Tibial nerve (tissue), 4 donors: Measurements from ENCODE around the gene ADAP1. TPM values are rescaled to one million over a fixed set of nuclear protein-coding genes. Genes with fewer than 3 reads are reported as not detected.

ENCODE experiments used
- DNase-seq, 2 donors: peaks; one replicate each; pipeline ENCODE4 v3.0.0-alpha.2; 2019; ENCODE audit warnings: low spot score in 2 of 2
- H3K27ac ChIP-seq, 4 donors: fragments of 200-600 bp; sonication (generic) in 3 of 4; one replicate each; pipeline ENCODE4 v1.5.1; 2017 to 2019; ENCODE audit warnings: mild to moderate bottlenecking in 1 of 4
- H3K27me3 ChIP-seq, 2 donors: fragments of 200-600 bp; sonication (generic) in 1 of 2; one replicate each; pipeline versions ENCODE4 v1.5.1 to v1.6.0; 2017 to 2019
- H3K36me3 ChIP-seq, 3 donors: fragments of 200-600 bp; sonication (generic); one replicate each; pipeline ENCODE4 v1.5.1; 2018 to 2019
- H3K4me1 ChIP-seq, 4 donors: fragments of 200-600 bp; sonication (generic) in 3 of 4; one replicate each; pipeline ENCODE4 v1.5.1; 2017 to 2019
- H3K4me3 ChIP-seq, 4 donors: fragments of 200-600 bp; sonication (generic) in 3 of 4; one replicate each; pipeline ENCODE4 v1.5.1; 2017 to 2019; ENCODE audit warnings: mild to moderate bottlenecking in 1 of 4, moderate library complexity in 1 of 4
- H3K9me3 ChIP-seq, 4 donors: fragments of 200-600 bp; sonication (generic) in 3 of 4; one replicate each; pipeline ENCODE4 v1.5.1; 2017 to 2019
- CTCF ChIP-seq, 5 experiments: fragments of 200-600 bp in 3 of 5; fragments of 450-650 bp in 2 of 5; sonication (generic) in 3 of 5; IDR thresholded peaks; one replicate each; pipeline ENCODE4 v1.5.1; 2016 to 2019; ENCODE audit warnings: antibody characterized with exemption in 5 of 5, mild to moderate bottlenecking in 3 of 5, moderate library complexity in 2 of 5
- EP300 ChIP-seq, 2 donors: sonication (generic); formaldehyde crosslinking; IDR thresholded peaks; one replicate each; pipeline ENCODE4 v1.6.1; 2017; ENCODE audit warnings: antibody characterized with exemption in 2 of 2, mild to moderate bottlenecking in 1 of 2
- POLR2A ChIP-seq, 2 donors: fragments of 450-650 bp; IDR thresholded peaks; one replicate each; pipeline ENCODE4 v1.6.1; 2017; ENCODE audit warnings: antibody characterized with exemption in 2 of 2, mild to moderate bottlenecking in 2 of 2, moderate library complexity in 2 of 2
- WGBS, 2 donors: methylation state at CpG; one replicate each; pipeline ENCODE4 v1.1.5; 2018; 5-methylcytosine and 5-hydroxymethylcytosine counted together
- total RNA-seq, 4 donors: library from RNA; depleted of rRNA; stranded (reverse); fragments of >200 nt; gene quantifications; one replicate each; pipeline ENCODE4 v1.1.0, GENCODE V29; 2016

The ADAP1 gene
- total RNA-seq, 4 donors from 2014 or later, result 29.3 to 53.0 (median 39.6) TPM

GRCh38 chr7:898460-898854 lies 56.0 kb downstream of the ADAP1 start:
- Histone ChIP-seq H3K4me1 (peaks cover 0 to 43% (median 10%) of the 10 kb centered on the region in 4 donors), H3K9me3 (no peaks in the 10 kb centered on the region), H3K27ac (no peak overlapping the region), H3K36me3 (peaks cover 2 to 66% (median 22%) of the 10 kb centered on the region in 3 donors), H3K27me3 (peaks cover 0 to under 1% of the 10 kb centered on the region in 2 donors), H3K4me3 (no peak overlapping the region)
- DNase-seq, result no peak
- 80 to 82% methylated on average over 1 to 18 of the region's 18 CpGs for WGBS, 2 donors
- TF ChIP-seq CTCF (IDR thresholded peaks at IDR 0.05) (no peak), EP300 (IDR thresholded peaks at IDR 0.05) (no peak), POLR2A (IDR thresholded peaks at IDR 0.05) (no peak)

- Histone ChIP-seq H3K36me3 (peaks cover 2 to 72% (median 22%) of the 10 kb centered on the region in 3 donors), H3K27me3 (no peaks in the 10 kb centered on the region), H3K4me1 (peaks cover 0 to 43% (median 10%) of the 10 kb centered on the region in 4 donors), H3K9me3 (no peaks in the 10 kb centered on the region), H3K27ac (no peak overlapping the region), H3K4me3 (no peak overlapping the region)
- 64 to 72% methylated on average over 13 to 22 of the region's 27 CpGs for WGBS, 2 donors
- DNase-seq, result no peak
- no peak for TF ChIP-seq EP300 (IDR thresholded peaks at IDR 0.05)
- TF ChIP-seq POLR2A (IDR thresholded peaks at IDR 0.05), result no peak
- no peak for TF ChIP-seq CTCF (IDR thresholded peaks at IDR 0.05)
Measured at GRCh38 chr7:897771-898376, 56.6 kb downstream of the ADAP1 start.

DNA sequence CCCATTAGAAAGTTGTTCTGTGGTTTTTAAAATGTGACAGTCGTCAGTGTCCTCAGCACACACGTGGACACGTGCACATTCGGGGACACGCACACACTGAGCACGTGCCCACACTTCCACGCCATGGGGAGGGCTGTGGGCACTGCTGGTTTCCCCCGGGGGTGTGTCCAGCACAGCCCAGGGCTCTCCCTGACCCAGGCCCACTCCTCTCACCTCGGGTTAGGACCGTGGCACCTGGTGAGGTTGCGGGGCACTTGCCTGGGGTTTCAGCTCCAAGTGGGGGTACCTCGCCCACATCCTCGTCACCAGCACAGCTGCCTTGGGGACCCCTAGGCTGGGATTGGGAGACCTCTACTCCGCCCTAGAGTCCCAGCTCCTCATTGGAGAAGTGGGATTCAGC lies 57.4 kb downstream of the ADAP1 start:
- no peak for DNase-seq
- Histone ChIP-seq H3K4me1 (peaks cover 0 to 43% (median 10%) of the 10 kb centered on the region in 4 donors), H3K27me3 (no peaks in the 10 kb centered on the region), H3K36me3 (peaks cover 5 to 80% (median 22%) of the 10 kb centered on the region in 3 donors), H3K9me3 (no peaks in the 10 kb centered on the region), H3K27ac (no peak overlapping the region), H3K4me3 (no peak overlapping the region)
- WGBS, 2 donors, result 90 to 94% methylated on average over 10 to 14 of the region's 14 CpGs
- no peak for TF ChIP-seq EP300 (IDR thresholded peaks at IDR 0.05)
- TF ChIP-seq POLR2A (IDR thresholded peaks at IDR 0.05), result no peak
- TF ChIP-seq CTCF (IDR thresholded peaks at IDR 0.05), result no peak

DNA sequence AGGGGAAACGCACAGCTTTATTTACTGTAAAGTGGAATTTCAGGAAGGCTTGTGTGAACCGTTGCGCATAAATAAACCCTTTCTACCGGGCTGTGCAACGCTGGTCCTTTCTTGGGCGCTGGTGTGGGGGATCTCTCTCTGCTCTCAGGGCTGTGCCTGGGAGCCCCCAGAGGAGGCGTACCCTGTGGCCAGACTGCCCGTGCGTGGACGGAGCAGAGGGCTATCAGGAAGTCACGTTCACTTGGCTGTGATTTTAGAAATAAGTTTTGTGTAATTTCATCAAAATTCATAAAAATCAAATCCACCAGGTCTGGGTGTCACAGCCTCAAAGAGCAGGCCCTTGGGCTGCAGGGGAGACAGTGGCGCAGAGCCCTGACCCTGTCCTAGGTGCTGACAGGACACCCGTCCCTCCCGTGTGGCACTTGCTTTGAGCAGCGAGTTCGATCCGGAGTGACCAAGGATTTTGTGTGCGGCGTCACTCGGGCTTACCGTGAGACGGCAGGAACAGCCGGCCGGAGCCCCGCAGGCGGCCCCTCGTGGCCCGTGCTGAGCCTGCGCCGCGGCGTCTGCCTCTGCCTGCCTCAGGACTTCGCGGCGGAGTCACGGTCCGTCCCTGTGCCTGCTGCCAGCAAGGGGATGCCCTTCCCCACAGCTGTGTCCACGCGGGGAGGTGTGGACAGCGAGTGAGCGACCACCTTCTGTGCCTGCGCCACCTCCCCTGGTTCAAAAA lies 58.0 kb downstream of the ADAP1 start:
- H3K27ac ChIP-seq, result no peak overlapping the region
- DNase-seq, result no peak
- H3K4me3 ChIP-seq, result no peak overlapping the region
- peaks cover 8 to 85% (median 22%) of the 10 kb centered on the region in 3 donors for H3K36me3 ChIP-seq
- no peaks in the 10 kb centered on the region for H3K27me3 ChIP-seq
- WGBS, 2 donors, result 89 to 91% methylated on average over 29 to 42 of the region's 42 CpGs
- TF ChIP-seq CTCF (IDR thresholded peaks at IDR 0.05), result no peak
- no peak for TF ChIP-seq EP300 (IDR thresholded peaks at IDR 0.05)
- no peak for TF ChIP-seq POLR2A (IDR thresholded peaks at IDR 0.05)
- H3K4me1 ChIP-seq, result peaks cover 0 to 38% (median 10%) of the 10 kb centered on the region in 4 donors
- H3K9me3 ChIP-seq, result no peaks in the 10 kb centered on the region

GRCh38 chr7:895451-896052 lies 58.9 kb downstream of the ADAP1 start:
- TF ChIP-seq CTCF (IDR thresholded peaks at IDR 0.05) (no peak), POLR2A (IDR thresholded peaks at IDR 0.05) (no peak), EP300 (IDR thresholded peaks at IDR 0.05) (no peak)

More at GRCh38 chr7:895451-896052, 58.9 kb downstream of the ADAP1 start:
- Histone ChIP-seq H3K4me1 (peaks cover 0 to 28% (median 3%) of the 10 kb centered on the region in 4 donors), H3K9me3 (no peaks in the 10 kb centered on the region), H3K27me3 (no peaks in the 10 kb centered on the region), H3K27ac (no peak overlapping the region), H3K36me3 (peaks cover 12 to 95% (median 30%) of the 10 kb centered on the region in 3 donors), H3K4me3 (no peak overlapping the region)
- WGBS, 2 donors, result 92% methylated on average over 31 to 52 of the region's 52 CpGs
- no peak for DNase-seq
